Subcutaneous adipose tissue (tissue), 4 donors: ENCODE data around the gene OVCH1. TPM values are rescaled to one million over a fixed set of nuclear protein-coding genes. Genes with fewer than 3 reads are reported as not detected.

Source experiments
- total RNA-seq, 4 donors: library from RNA; depleted of rRNA; stranded (reverse); fragments of >200 nt; gene quantifications; one replicate each; pipeline ENCODE4 v1.1.0, GENCODE V29; 2016
- TF ChIP-seq, protein P1 (sequence below): fragments of 450-650 bp; IDR thresholded peaks from one replicate; pipeline ENCODE4 v1.5.1; 2016; ENCODE audit warnings: low read depth, mild to moderate bottlenecking, control low read depth, antibody characterized with exemption, moderate library complexity

The OVCH1 gene
- total RNA-seq, 4 donors from 2014 or later, result 0.17 to 0.22 (median 0.19) TPM; not detected in 1

- TF ChIP-seq, protein P1, sequence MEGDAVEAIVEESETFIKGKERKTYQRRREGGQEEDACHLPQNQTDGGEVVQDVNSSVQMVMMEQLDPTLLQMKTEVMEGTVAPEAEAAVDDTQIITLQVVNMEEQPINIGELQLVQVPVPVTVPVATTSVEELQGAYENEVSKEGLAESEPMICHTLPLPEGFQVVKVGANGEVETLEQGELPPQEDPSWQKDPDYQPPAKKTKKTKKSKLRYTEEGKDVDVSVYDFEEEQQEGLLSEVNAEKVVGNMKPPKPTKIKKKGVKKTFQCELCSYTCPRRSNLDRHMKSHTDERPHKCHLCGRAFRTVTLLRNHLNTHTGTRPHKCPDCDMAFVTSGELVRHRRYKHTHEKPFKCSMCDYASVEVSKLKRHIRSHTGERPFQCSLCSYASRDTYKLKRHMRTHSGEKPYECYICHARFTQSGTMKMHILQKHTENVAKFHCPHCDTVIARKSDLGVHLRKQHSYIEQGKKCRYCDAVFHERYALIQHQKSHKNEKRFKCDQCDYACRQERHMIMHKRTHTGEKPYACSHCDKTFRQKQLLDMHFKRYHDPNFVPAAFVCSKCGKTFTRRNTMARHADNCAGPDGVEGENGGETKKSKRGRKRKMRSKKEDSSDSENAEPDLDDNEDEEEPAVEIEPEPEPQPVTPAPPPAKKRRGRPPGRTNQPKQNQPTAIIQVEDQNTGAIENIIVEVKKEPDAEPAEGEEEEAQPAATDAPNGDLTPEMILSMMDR, result no peak
Measured at GRCh38 chr12:29503283-29503682, 5.8 kb upstream of the OVCH1 start.

DNA sequence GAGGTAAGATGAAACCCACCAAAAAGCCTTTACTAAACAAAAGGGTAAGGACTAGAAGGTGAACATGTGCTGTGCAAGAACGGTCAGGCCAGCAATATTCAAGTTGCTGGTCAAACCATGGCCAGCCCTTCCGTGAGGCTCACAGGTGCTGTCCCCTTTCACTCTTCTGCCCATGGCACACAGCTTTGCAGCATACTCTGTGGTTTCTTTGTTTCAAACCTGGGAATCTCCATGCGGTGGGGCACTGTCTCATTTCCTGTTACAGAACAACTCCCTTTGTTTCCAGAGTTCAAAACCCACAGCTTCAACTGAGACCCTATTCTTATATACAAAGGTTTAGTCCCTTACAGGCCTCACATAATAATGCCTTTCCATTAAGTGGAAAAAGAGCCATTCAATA, 1.7 kb upstream of the OVCH1 start:
- TF ChIP-seq, protein P1, result no peak

DNA sequence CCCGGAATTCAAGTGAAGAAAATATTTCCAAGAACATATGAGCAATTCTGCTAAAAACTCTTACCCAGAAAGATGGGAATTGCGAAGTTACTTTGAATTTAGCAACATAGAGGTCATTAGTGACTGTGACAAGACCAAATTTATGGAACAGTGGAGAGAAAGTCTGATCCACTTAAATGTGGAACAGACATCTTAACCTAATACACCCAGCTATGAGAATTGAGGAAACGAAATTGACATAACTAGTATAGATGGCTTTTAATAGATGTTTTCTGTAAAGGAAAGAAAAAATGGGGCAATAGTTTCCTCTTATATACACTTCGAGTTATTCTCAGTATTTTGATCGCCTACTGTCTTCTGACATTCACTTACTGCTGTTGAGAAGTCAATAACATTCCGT, 4.6 kb downstream of the OVCH1 start:
- TF ChIP-seq, protein P1, result no peak

GRCh38 chr12:29486972-29487371, 10.5 kb downstream of the OVCH1 start:
- TF ChIP-seq, protein P1, result no peak

- TF ChIP-seq, protein P1, result no peak
Measured at GRCh38 chr12:29463198-29463597, 34.3 kb downstream of the OVCH1 start.

DNA sequence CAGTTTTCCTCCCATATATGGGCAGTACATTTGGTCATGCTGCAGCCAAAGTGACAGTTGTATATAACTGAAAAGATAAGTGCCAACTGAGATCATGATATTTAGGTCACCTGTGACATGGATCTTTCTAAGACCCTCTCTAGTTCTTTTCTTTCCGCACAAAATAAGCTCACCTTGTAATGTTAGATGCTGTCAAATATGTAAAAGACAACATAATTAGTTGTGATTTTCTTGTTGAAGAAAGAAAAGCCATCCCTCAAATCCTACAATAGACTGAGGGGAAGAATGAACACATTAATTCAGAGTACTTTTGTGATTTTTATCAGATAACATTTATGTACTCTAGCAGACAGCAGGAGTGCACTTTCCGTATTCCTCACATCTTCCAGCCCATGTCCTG, 37.4 kb downstream of the OVCH1 start:
- TF ChIP-seq, protein P1, result no peak

DNA sequence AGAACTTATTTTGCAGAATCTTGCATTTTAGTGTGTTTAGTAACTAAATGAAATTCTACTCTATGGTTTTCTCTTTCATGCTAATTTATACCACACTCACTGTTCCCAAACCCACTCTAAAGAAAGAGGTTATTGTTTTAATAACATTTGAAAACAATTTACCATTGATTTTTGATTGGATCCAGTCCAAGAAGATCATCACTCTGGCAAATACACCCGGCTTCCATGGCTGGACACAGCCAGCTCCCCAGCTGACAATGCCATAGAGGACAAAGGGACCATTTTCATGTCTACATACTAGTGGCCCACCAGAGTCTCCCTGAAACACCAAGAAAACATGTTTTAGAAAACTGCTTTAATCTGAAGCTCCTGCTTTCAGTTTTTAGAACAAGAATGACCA, 42.4 kb downstream of the OVCH1 start:
- TF ChIP-seq, protein P1, result no peak
